ENCODE measurements around the gene NET1. TPM values are rescaled to one million over a fixed set of nuclear protein-coding genes. Genes with fewer than 3 reads are reported as not detected.

NET1 gene
- total RNA-seq, 1 donor from 2014 or later: 90.5 TPM

DNA sequence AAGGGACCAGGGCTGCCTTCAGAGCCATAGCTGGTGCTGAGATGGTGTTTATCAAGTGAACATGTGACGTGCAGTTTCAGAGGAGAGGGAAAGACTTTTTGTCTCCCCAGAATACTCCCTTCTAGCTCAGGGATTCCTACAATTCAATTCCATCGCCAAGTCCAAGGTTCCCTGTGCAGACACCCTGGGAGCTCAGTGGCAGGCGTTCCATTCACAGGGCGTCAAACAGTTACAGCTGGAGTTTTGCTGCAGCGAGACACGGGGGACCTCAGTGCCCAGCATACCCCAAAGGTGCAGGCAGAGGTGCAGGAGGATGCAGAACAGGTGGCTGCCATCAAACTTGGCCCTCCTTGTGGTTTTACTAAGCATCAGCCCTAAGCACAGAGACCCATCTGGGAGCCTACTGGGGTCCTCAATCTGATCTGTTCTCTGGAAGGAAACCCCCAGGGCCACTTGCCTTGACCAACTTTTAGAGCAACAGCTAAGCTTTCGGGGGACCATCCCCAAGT is 87.9 kb downstream of the NET1 start:
- Histone ChIP-seq H3K4me3 (no peak overlapping the region), H3K79me2 (ENCODE audit: low read depth) (no peaks in the 10 kb centered on the region), H2AFZ (replicated peaks) (no peak overlapping the region), H4K20me1 (ENCODE audit: low read depth) (no peaks in the 10 kb centered on the region), H3K4me2 (no peak overlapping the region), H3F3A (ENCODE audit: low read depth) (no peaks in the 10 kb centered on the region), H3K9ac (no peak overlapping the region), H3K27me3 (no peaks in the 10 kb centered on the region), H3K4me1 (no peaks in the 10 kb centered on the region), H3K27ac (no peak overlapping the region), H3K9me3 (ENCODE audit: low read depth) (no peaks in the 10 kb centered on the region), H3K36me3 (no peaks in the 10 kb centered on the region)
- peaks cover 12% of the 10 kb centered on the region for H3K27me3 Mint-ChIP-seq (ENCODE audit: insufficient read depth, low read depth)
- H3K27ac Mint-ChIP-seq: peak overlapping the region; percentile 27
- no peak overlapping the region for H3K4me3 Mint-ChIP-seq
- peaks cover 1% of the 10 kb centered on the region for H3K9me3 Mint-ChIP-seq
- TF ChIP-seq CTCF (IDR thresholded peaks at IDR 0.05) (no peak), EZH2 (IDR thresholded peaks at IDR 0.05) (no peak), EZH2phosphoT487 (IDR thresholded peaks at IDR 0.05) (no peak)
- H3K36me3 Mint-ChIP-seq: no peaks in the 10 kb centered on the region
- DNase-seq (ENCODE audit: low spot score): no peak
- peaks cover 12% of the 10 kb centered on the region for H3K4me1 Mint-ChIP-seq

DNA sequence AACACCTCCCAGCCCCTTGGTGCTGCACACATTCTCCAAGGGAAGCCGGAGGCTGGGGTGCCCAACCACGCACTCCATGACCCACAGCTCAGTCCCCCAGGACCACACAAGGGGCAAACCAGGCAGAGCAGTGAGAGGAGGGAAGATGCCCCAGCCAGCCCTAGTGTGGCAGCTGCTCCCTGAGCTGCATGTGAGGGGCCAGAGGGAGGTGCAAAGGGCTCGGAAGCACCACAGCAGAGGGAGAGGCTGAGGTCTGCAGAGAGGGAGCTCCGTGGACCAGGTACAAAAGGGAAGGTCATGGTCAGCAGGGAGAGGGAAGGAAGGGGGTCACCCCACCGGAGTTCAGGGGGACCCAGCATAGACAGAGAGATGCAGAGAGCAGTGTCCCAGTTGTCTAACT is 88.6 kb downstream of the NET1 start:
- peaks cover 8% of the 10 kb centered on the region for H3K4me1 Mint-ChIP-seq
- no peaks in the 10 kb centered on the region for H3K27me3 ChIP-seq
- peaks cover 3% of the 10 kb centered on the region for H3K9me3 Mint-ChIP-seq
- H2AFZ ChIP-seq (replicated peaks): no peak overlapping the region
- H3K27ac Mint-ChIP-seq: no peak overlapping the region
- H3K4me2 ChIP-seq: no peak overlapping the region
- H3K9me3 ChIP-seq (ENCODE audit: low read depth): no peaks in the 10 kb centered on the region
- no peak overlapping the region for H3K9ac ChIP-seq
- H3K27ac ChIP-seq: no peak overlapping the region
- no peaks in the 10 kb centered on the region for H3F3A ChIP-seq (ENCODE audit: low read depth)
- no peaks in the 10 kb centered on the region for H3K79me2 ChIP-seq (ENCODE audit: low read depth)
- H3K36me3 Mint-ChIP-seq: no peaks in the 10 kb centered on the region
- H3K4me1 ChIP-seq: no peaks in the 10 kb centered on the region
- peaks cover 10% of the 10 kb centered on the region for H3K27me3 Mint-ChIP-seq (ENCODE audit: insufficient read depth, low read depth)
- no peaks in the 10 kb centered on the region for H4K20me1 ChIP-seq (ENCODE audit: low read depth)
- no peak for DNase-seq (ENCODE audit: low spot score)
- TF ChIP-seq EZH2phosphoT487 (IDR thresholded peaks at IDR 0.05) (no peak), CTCF (IDR thresholded peaks at IDR 0.05) (no peak), EZH2 (IDR thresholded peaks at IDR 0.05) (no peak)
- H3K36me3 ChIP-seq: no peaks in the 10 kb centered on the region
- no peak overlapping the region for H3K4me3 ChIP-seq
- no peak overlapping the region for H3K4me3 Mint-ChIP-seq

DNA sequence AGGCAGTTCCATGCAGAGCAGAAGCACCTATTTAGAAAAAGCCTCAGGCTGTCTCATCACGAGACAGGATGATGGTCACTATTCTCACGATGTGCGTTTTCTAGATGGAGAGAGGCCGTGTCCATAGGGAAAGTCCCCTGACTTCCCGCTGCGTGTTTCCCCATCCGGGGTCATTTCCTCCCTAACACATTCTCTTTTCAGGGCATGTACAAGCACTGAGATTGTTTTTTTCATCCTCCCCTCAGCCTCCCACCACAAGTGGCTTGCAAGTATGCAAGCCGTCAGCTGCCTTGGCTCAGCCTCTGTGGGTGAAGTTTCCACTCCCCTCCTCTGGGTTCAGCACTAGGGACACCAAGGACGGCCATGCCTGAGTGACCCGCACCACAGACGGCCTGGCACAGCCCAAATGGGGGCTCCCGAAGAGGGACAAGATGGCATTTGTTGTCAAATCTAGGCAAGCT is 89.7 kb downstream of the NET1 start:
- H3K9me3 ChIP-seq (ENCODE audit: low read depth): no peaks in the 10 kb centered on the region
- H3K4me1 ChIP-seq: no peaks in the 10 kb centered on the region
- Mint-ChIP-seq H3K9me3 (peaks cover 3% of the 10 kb centered on the region), H3K27me3 (ENCODE audit: insufficient read depth, low read depth) (peaks cover 10% of the 10 kb centered on the region), H3K4me1 (peaks cover 8% of the 10 kb centered on the region), H3K27ac (no peak overlapping the region), H3K4me3 (no peak overlapping the region), H3K36me3 (no peaks in the 10 kb centered on the region)
- no peaks in the 10 kb centered on the region for H3K79me2 ChIP-seq (ENCODE audit: low read depth)
- no peaks in the 10 kb centered on the region for H3K27me3 ChIP-seq
- no peak overlapping the region for H3K9ac ChIP-seq
- no peaks in the 10 kb centered on the region for H4K20me1 ChIP-seq (ENCODE audit: low read depth)
- H3K4me2 ChIP-seq: no peak overlapping the region
- H3F3A ChIP-seq (ENCODE audit: low read depth): no peaks in the 10 kb centered on the region
- no peak overlapping the region for H3K27ac ChIP-seq
- H3K36me3 ChIP-seq: no peaks in the 10 kb centered on the region
- DNase-seq (ENCODE audit: low spot score): no peak
- TF ChIP-seq EZH2phosphoT487 (IDR thresholded peaks at IDR 0.05) (no peak), CTCF (IDR thresholded peaks at IDR 0.05) (no peak), EZH2 (IDR thresholded peaks at IDR 0.05) (no peak)
- no peak overlapping the region for H2AFZ ChIP-seq (replicated peaks)
- no peak overlapping the region for H3K4me3 ChIP-seq

Measured in neural progenitor cell (in vitro differentiated cells).